NB4 (cell line): ENCODE results near the gene SORBS1.

Experiments
- CTCF ChIP-seq: IDR thresholded peaks from one replicate; pipeline ENCODE4 v1.5.1; 2012; ENCODE audit warnings: low read depth, low read length
- POLR2A ChIP-seq: IDR thresholded peaks from 2 replicates; pipeline ENCODE4 v1.6.1; 2011; ENCODE audit warnings: mild to moderate bottlenecking; ENCODE audit not compliant: insufficient read length; ENCODE audit errors: extremely low read depth

GRCh38 chr10:95461611-95462010, 99.6 kb downstream of the SORBS1 start:
- TF ChIP-seq CTCF (no peak), POLR2A (no peak)
